ENCODE results near the gene SETD3.

- TF ChIP-seq CTCF (IDR thresholded peaks at IDR 0.05; ENCODE audit: insufficient read depth, low read length, poor library complexity, severe bottlenecking): no peak
- TF ChIP-seq EZH2phosphoT487 (conservative IDR thresholded peaks at IDR 0.05; ENCODE audit: low read length): no peak
These were observed 122.7 kb downstream of the SETD3 start for GRCh38 chr14:99357916-99358390.

Measured in SU-DHL-6 (cell line).